OCI-LY3 (cell line): ENCODE results near the gene CFHR4.

Source experiments
- CTCF ChIP-seq: fragments of 200-600, 300-600 bp; sonication (generic); IDR thresholded peaks from 2 replicates; pipeline ENCODE4 v1.5.1; 2014; ENCODE audit warnings: antibody characterized with exemption, low read length, low read depth
- EZH2phosphoT487 ChIP-seq: fragments of 200-600 bp; shearing (Covaris generic); IDR thresholded peaks from 2 replicates; pipeline ENCODE4 v1.6.1; 2018; ENCODE audit warnings: antibody characterized with exemption, mixed run types, low read depth

- TF ChIP-seq CTCF (no peak), EZH2phosphoT487 (no peak)
These were observed 8.5 kb downstream of the CFHR4 start for GRCh38 chr1:196896355-196896754.
